ENCODE measurements around the gene CSRNP2.

Gene CSRNP2

GRCh38 chr12:51076236-51076930, 7.0 kb downstream of the CSRNP2 start:
- no peak for DNase-seq

GRCh38 chr12:51075390-51075789, 8.0 kb downstream of the CSRNP2 start:
- DNase-seq, result no peak

- DNase-seq, result no peak
These were observed 11.7 kb downstream of the CSRNP2 start for GRCh38 chr12:51071663-51072062.

GRCh38 chr12:51070004-51070403, 13.4 kb downstream of the CSRNP2 start:
- no peak for DNase-seq

GRCh38 chr12:51067771-51068170, 15.6 kb downstream of the CSRNP2 start:
- DNase-seq, result no peak

DNA sequence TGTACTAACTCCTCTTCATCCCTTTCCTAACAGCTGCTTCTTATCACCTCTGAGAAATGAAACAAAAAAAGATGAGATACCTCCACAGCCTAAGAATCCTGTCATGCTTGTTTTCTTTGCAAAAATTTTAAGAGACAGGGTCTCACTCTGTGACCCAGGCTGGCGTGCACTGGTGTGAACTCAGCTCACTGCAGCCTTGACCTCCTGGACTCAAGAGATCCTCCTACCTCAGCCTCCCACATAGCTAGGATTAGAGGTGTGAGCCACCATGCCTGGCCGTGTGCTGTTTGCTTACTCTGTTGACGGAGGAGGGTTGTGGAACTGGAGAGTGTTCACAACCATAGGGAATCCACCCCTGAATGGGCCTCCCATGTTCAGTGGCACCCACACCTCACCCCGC, 16.2 kb downstream of the CSRNP2 start:
- DNase-seq, result no peak

DNA sequence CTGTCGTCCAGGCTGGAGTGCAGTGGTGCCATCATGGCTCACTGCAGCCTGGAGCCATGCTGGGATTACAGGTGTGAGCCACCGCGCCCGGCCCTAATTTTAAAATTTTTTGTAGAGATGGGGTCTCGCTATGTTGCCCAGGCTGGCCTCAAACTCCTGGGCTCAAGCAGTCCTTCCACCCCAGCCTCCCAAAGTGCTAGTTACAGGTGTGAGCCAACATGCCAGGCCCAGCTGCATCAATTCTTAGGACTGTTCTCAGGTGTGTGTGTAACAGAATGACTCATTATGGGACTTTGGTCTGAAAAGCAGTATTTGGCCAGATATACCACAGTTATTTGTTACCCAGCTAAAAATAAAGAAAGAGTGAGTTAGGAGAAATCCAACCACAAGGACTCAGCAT, 17.9 kb downstream of the CSRNP2 start:
- no peak for DNase-seq

GRCh38 chr12:51062631-51063397, 20.6 kb downstream of the CSRNP2 start:
- DNase-seq, result no peak

DNA sequence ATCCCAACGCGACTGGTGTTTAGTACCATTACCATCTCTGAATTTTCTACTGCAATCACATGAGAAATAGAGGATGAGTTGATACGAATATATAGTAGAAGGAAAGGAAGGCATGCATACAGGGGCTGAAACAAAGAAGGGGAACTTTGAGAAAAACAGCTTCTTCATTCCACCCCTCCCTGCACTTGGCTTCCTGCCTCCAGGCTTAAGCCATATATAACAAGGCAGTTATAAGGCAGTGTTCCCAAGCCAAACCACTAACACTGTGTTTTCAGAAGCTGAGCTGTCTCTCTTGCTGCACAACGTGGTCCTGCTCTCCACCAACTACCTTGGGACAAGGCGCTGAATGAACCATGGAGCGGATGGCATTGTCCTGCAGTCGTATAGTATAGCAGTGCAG, 24.3 kb downstream of the CSRNP2 start:
- no peak for DNase-seq

GRCh38 chr12:51056242-51056641, 27.2 kb downstream of the CSRNP2 start:
- DNase-seq, result no peak

DNA sequence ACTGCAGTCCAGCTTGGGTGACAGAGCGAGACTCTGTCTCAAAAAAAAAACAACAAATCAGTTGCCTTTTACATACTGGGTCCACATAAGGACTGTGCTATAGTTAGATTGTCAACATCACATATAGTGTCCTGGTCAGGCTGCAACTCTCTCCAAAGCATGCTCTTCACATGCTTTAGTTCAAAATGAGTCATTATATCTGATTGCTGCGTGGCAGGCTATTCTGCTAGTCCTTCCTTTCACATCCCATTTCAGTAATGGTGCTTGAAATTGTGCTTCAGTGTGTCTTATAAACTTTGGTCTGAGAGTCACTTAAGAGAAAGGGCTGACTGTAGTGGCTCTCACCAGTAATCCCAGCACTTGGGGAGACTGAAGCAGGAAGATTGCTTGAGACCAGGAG, 28.3 kb downstream of the CSRNP2 start:
- DNase-seq, result no peak

- no peak for DNase-seq
These were observed 31.6 kb downstream of the CSRNP2 start for GRCh38 chr12:51051787-51052186.

- no peak for DNase-seq
These were observed 33.9 kb downstream of the CSRNP2 start for GRCh38 chr12:51049525-51049924.

GRCh38 chr12:51048661-51049251, 34.6 kb downstream of the CSRNP2 start:
- no peak for DNase-seq

GRCh38 chr12:51047655-51048540, 35.5 kb downstream of the CSRNP2 start, which contains the start of gene LETMD1:
Gene LETMD1 (plus strand): TSS chr12:51048327. CDS start chr12:51048357, 30 bp downstream.
- peak; percentile 95 for DNase-seq

DNA sequence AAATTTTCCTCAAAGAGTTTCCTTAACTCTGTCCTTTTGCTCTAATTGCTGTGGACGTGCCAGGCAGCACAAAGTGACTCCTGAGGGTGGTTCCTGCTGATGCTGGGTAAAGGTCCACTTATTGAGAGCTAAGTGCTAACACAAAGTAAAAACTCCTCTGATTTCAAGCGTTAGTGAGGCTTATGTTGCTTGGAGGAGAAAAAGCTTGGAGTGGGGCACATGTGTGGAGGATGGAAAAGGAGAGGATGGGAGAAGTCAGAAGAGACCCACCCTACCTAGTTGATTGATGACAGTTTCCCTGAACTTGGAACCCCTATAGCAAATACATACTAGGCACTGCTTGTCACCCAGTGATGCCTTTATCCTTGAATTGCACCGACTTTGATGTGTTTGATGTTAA, 47.1 kb downstream of the CSRNP2 start:
- DNase-seq, result no peak

GRCh38 chr12:51033457-51034089, 49.8 kb downstream of the CSRNP2 start:
- no peak for DNase-seq

DNA sequence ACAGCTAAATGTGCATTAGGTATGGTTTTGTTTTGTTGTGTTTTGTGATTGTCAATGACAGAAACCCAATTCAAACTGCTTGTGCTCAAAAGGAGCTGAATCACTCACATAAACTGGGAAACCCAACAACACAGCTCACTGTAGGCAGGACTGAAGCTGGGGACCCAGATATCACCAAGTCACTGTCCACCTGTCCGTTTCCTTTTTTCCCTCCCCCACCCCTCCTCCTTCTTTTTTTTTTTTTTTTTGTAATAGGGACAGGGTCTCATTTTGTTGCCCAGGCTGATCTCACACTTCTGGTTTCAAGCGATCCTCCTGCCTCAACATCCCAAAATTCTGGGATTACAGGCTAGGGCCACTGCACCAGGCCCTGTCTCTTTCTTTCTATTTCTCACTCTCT, 50.3 kb downstream of the CSRNP2 start:
- DNase-seq, result no peak

DNA sequence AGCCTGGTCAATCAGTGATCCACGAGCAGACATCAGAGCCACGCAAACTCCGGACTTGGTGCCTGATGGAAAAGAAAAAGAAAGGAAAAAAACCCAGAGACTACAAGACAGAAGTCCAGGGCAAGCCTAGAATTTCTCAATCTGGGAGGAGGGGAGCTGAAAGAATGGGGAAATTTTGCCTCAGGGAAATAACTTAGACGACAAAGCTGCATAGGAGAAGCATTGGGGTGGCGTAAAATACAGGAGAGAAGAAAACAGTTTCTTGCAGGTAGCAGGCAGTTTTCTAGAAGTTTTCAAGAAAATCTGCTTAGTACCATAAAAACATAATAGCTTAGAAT, 54.6 kb downstream of the CSRNP2 start:
- DNase-seq, result no peak

GRCh38 chr12:51028126-51028812, 55.1 kb downstream of the CSRNP2 start:
- no peak for DNase-seq

GRCh38 chr12:51027342-51027835, 56.0 kb downstream of the CSRNP2 start:
- no peak for DNase-seq
